ENCODE measurements around the gene SIRT2. TPM values are rescaled to one million over a fixed set of nuclear protein-coding genes. Genes with fewer than 3 reads are reported as not detected.

The SIRT2 gene
- total RNA-seq, 5 donors from 2014 or later (not counting 1 experiment from before 2014, with no cell fraction given), result 50.7 to 67.6 (median 55.6) TPM

DNA sequence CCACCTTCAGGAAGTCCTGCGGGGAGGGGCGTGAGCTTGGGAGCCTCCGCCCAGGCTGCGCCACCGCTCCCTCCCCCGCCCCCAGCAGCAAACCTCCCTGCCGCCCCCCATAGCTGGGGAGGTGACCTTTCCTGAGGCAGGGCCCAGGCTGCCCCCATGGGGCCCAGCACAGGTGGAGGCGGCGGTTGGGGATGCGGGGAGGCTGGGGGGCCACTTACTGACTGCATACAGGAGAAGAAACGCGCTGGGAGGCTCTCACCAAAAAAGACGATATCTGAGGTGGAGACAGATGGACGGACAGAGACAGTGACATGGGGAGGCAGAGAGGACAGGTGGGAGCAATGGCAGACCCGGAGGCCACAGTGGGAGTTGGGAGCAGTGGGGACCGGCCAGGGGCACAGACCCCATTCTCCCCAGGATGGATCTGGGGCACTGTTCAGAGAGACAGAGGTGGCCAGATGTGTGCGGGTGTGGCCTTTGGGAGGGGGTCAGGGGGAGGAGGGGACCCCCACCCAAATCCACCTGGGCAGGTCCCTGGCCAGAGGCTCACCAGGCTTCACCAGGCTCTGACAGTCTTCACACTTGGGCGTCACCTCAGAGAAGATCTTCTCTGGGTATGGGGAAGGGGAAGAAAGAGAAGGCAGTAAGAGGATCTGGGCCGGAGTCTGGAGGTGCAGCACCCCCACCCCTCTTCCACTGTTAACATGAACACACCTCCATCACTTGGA, 18.4 kb downstream of the SIRT2 start:
- no peak for DNase-seq
- WGBS (ENCODE audit: insufficient coverage), result 94% methylated on average over 15 of the region's 19 CpGs
- Histone ChIP-seq H3K36me3 (ENCODE audit: control insufficient read depth in 2 of 2, extremely low read depth in 1 of 2, insufficient read depth in 1 of 2, low read length in 1 of 2) (peaks cover 2 to 23% of the 10 kb centered on the region in 2 donors), H3K9me3 (no peaks in the 10 kb centered on the region), H3K27ac (ENCODE audit: low read length) (peak overlapping the region; percentile 94), H3K4me1 (ENCODE audit: control insufficient read depth in 1 of 2, extremely low read depth in 1 of 2, insufficient read depth in 2 of 2, low read length in 2 of 2) (peaks cover 7 to 49% of the 10 kb centered on the region in 2 experiments), H3K4me3 (ENCODE audit: control insufficient read depth in 1 of 2, extremely low read depth in 1 of 2, low read length in 1 of 2) (no peak overlapping the region), H3K27me3 (replicated peaks in 1 of 2; ENCODE audit: control insufficient read depth in 2 of 2, extremely low read depth in 1 of 2, insufficient read depth in 2 of 2, low read length in 1 of 2) (no peaks in the 10 kb centered on the region)
- ATAC-seq (replicated peaks in 1 of 4), result no peak
- no peaks in the 10 kb centered on the region for H3K27me3 Mint-ChIP-seq
- no peaks in the 10 kb centered on the region for H3K9me3 Mint-ChIP-seq
- peak overlapping the region; percentile 76 to 84 for H3K27ac Mint-ChIP-seq
- H3K4me3 Mint-ChIP-seq, result no peak overlapping the region
- ChIA-PET POLR2A (no interaction called here), CTCF (interaction anchor here in 1 of 2 donors (1.0 kb wide), 1 partner anchor 478 kb away, joined by 3 read pairs; the partner anchor contains the start of gene FAM98C)
- peaks cover 11% of the 10 kb centered on the region for H3K36me3 Mint-ChIP-seq
- peaks cover 26 to 45% (median 36%) of the 10 kb centered on the region in 3 donors for H3K4me1 Mint-ChIP-seq

DNA sequence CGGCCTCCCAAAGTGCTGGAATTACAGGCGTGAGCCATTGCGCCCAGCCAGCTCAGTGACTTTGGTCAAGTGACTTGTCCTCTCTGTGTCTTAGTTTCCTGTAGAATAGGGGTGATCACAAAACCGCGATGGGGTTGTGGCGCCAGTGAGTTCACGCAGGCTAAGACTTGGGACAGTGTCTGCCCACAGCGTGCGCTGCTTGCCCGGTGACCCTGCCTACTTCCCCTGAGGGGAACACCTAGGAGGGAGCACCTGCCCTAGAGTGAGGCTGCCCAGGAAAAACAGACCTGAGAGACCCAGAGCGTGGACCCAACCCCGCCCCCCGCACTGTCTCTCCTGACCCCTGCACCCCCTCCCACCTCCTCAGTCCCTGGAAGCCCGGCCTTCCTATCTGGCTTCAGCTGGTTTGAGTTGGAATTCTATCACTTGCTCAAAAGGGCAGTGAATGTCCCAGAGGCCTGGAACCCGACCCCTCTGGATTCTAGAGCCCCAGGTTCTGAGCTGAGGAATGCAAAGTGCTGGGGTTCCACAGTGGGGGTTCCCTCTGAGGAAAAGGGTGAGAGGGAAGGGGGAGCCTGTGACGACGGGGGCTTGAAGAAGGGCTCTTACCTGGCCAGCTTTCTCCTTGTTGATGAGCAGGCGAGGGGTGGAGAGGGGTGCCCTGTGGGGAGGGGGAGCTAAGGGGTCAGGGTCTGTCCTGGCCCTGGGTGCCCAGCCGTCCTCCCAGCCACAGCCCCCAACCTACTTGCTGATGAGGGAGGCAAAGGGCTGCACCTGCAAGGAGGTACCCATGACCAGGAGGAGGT, 19.1 kb downstream of the SIRT2 start:
- H3K36me3 ChIP-seq (ENCODE audit: control insufficient read depth in 2 of 2, extremely low read depth in 1 of 2, insufficient read depth in 1 of 2, low read length in 1 of 2), result peaks cover 3 to 26% of the 10 kb centered on the region in 2 donors
- Mint-ChIP-seq H3K9me3 (no peaks in the 10 kb centered on the region), H3K36me3 (peaks cover 11% of the 10 kb centered on the region), H3K27me3 (no peaks in the 10 kb centered on the region), H3K4me3 (peak overlapping the region in 2 of 3 donors; percentile 37 to 46), H3K27ac (peak overlapping the region; percentile 84 to 98), H3K4me1 (peaks cover 32 to 46% (median 36%) of the 10 kb centered on the region in 3 donors)
- 97% methylated on average over 18 of the region's 19 CpGs for whole genome bisulfite sequencing (ENCODE audit: insufficient coverage)
- H3K27me3 ChIP-seq (replicated peaks in 1 of 2; ENCODE audit: control insufficient read depth in 2 of 2, extremely low read depth in 1 of 2, insufficient read depth in 2 of 2, low read length in 1 of 2), result no peaks in the 10 kb centered on the region
- H3K27ac ChIP-seq (ENCODE audit: low read length), result peak overlapping the region; percentile 94
- H3K4me3 ChIP-seq (ENCODE audit: control insufficient read depth in 1 of 2, extremely low read depth in 1 of 2, low read length in 1 of 2), result no peak overlapping the region
- ATAC-seq (replicated peaks in 1 of 4), result no peak
- no peak for DNase-seq
- ChIA-PET POLR2A (no interaction called here), CTCF (interaction anchor here (0.6 to 1.0 kb wide), 2 partner anchors 478 to 615 kb away, joined by 3 to 6 read pairs; partner anchors contain the start of gene FAM98C (in 1 of the 2))
- no peaks in the 10 kb centered on the region for H3K9me3 ChIP-seq
- peaks cover 7 to 49% of the 10 kb centered on the region in 2 experiments for H3K4me1 ChIP-seq (ENCODE audit: control insufficient read depth in 1 of 2, extremely low read depth in 1 of 2, insufficient read depth in 2 of 2, low read length in 2 of 2)

DNA sequence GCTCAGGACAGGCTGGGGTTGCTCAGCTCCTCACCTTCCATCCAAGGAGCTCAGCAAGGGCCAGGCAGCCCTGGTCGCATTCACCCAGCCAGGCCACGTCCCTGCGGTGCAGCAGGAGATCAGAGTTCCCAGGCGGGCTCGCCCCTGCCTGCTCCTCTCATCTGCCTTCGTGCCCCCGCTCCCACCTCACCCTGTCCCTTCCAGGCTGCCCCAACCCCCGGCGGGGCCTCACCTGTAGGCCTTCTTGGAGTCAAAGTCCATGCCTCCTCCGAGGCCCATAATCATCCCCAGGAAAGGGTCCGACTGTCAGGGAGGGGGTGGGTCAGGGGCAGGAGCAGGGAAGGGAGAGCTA, 20.0 kb downstream of the SIRT2 start:
- ChIA-PET POLR2A (interaction anchor here (0.6 kb wide), 2 partner anchors 47 to 80 kb away, joined by 3 read pairs; no protein-coding TSS in a partner anchor), CTCF (interaction anchor here (0.6 to 0.7 kb wide), 3 partner anchors 37 to 616 kb away, joined by 4 to 6 read pairs (median 5); no protein-coding TSS in a partner anchor)
- no peak overlapping the region for H3K4me3 ChIP-seq (ENCODE audit: control insufficient read depth in 1 of 2, extremely low read depth in 1 of 2, low read length in 1 of 2)
- no peaks in the 10 kb centered on the region for H3K9me3 ChIP-seq
- ATAC-seq (replicated peaks in 1 of 4) (no peak), DNase-seq (no peak)
- peaks cover 11% of the 10 kb centered on the region for H3K36me3 Mint-ChIP-seq
- no peaks in the 10 kb centered on the region for H3K27me3 ChIP-seq (replicated peaks in 1 of 2; ENCODE audit: control insufficient read depth in 2 of 2, extremely low read depth in 1 of 2, insufficient read depth in 2 of 2, low read length in 1 of 2)
- H3K4me1 ChIP-seq (ENCODE audit: control insufficient read depth in 1 of 2, extremely low read depth in 1 of 2, insufficient read depth in 2 of 2, low read length in 2 of 2), result peaks cover 7 to 49% of the 10 kb centered on the region in 2 experiments
- H3K9me3 Mint-ChIP-seq, result no peaks in the 10 kb centered on the region
- H3K27ac Mint-ChIP-seq, result peak overlapping the region; percentile 98 to 99
- H3K4me1 Mint-ChIP-seq, result peaks cover 32 to 46% (median 36%) of the 10 kb centered on the region in 3 donors
- H3K27ac ChIP-seq (ENCODE audit: low read length), result peak overlapping the region; percentile 94
- H3K4me3 Mint-ChIP-seq, result peak overlapping the region in 1 of 3 donors; percentile 46
- peaks cover 3 to 28% of the 10 kb centered on the region in 2 donors for H3K36me3 ChIP-seq (ENCODE audit: control insufficient read depth in 2 of 2, extremely low read depth in 1 of 2, insufficient read depth in 1 of 2, low read length in 1 of 2)
- 100% methylated on average over 1 of the region's 11 CpGs for WGBS (ENCODE audit: insufficient coverage)
- no peaks in the 10 kb centered on the region for H3K27me3 Mint-ChIP-seq

DNA sequence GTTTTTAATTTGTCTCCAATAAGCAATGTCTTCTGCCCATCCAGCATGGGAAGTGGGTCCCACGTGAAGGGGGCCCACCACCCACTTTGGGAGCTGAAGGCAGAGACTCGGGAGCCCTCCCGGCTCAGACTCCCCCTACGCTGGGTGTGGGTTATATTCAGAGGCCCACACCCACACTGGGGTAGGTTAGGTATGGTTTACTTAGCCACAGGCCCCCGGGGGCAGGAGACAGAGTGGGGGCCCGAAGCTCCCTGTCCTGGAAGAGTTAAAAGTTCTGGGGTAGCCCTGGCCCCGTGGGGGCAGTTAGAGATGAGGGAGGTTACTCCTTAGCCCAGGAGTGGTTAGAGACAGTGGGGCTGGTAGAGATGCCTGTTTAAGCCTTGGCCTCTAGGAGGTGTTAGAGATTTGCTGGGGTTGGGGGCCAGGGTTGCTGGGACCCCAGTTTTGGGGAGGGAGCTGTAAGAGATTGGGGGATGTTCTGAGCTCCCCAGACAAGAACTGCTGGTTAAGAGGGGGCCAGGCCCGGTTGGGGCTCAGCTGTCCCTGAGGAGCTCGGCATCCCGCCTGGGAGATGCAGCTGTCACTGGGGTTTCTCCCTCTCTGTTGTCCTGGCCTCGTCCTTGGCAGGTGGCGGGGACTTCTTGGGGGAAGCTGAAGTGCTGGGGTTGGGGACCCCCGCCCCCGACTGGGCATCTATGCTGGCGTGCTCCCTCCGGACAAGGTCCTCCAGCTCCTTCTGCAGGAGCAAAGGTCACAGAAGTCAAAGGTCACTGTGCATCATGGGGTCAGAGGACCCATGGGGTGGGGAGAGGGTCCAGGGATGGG, 20.6 kb downstream of the SIRT2 start:
- H3K36me3 Mint-ChIP-seq, result peaks cover 14% of the 10 kb centered on the region
- CTCF ChIA-PET, result interaction anchor here in 1 of 2 donors (0.6 to 1.7 kb wide), 4 partner anchors 9 to 325 kb away, joined by 3 to 5 read pairs (median 4); no protein-coding TSS in a partner anchor
- Histone ChIP-seq H3K27me3 (replicated peaks in 1 of 2; ENCODE audit: control insufficient read depth in 2 of 2, extremely low read depth in 1 of 2, insufficient read depth in 2 of 2, low read length in 1 of 2) (no peaks in the 10 kb centered on the region), H3K4me1 (ENCODE audit: control insufficient read depth in 1 of 2, extremely low read depth in 1 of 2, insufficient read depth in 2 of 2, low read length in 2 of 2) (peaks cover 7 to 49% of the 10 kb centered on the region in 2 experiments), H3K27ac (ENCODE audit: low read length) (peak overlapping the region; percentile 94), H3K4me3 (ENCODE audit: control insufficient read depth in 1 of 2, extremely low read depth in 1 of 2, low read length in 1 of 2) (peak overlapping the region; percentile 52), H3K36me3 (ENCODE audit: control insufficient read depth in 2 of 2, extremely low read depth in 1 of 2, insufficient read depth in 1 of 2, low read length in 1 of 2) (peaks cover 3 to 30% of the 10 kb centered on the region in 2 donors), H3K9me3 (no peaks in the 10 kb centered on the region)
- POLR2A ChIA-PET, result interaction anchor here (0.5 to 0.7 kb wide), 5 partner anchors 21 to 195 kb away, joined by 3 to 4 read pairs (median 3); partner anchors contain the start of genes NFKBIB (in 1 of the 2) and SIRT2 (in 1 of the 2)
- ATAC-seq (replicated peaks in 1 of 4), result peak; percentile 19 to 34 (median 22)
- peaks cover 32 to 47% (median 36%) of the 10 kb centered on the region in 3 donors for H3K4me1 Mint-ChIP-seq
- DNase-seq, result peak in 2 of 35 experiments; percentile 16 to 21
- no peaks in the 10 kb centered on the region for H3K9me3 Mint-ChIP-seq
- H3K27ac Mint-ChIP-seq, result peak overlapping the region; percentile 98 to 99
- H3K27me3 Mint-ChIP-seq, result no peaks in the 10 kb centered on the region
- WGBS (ENCODE audit: insufficient coverage), result 93% methylated on average over 10 of the region's 16 CpGs
- H3K4me3 Mint-ChIP-seq, result peak overlapping the region; percentile 86 to 87 (median 87)

DNA sequence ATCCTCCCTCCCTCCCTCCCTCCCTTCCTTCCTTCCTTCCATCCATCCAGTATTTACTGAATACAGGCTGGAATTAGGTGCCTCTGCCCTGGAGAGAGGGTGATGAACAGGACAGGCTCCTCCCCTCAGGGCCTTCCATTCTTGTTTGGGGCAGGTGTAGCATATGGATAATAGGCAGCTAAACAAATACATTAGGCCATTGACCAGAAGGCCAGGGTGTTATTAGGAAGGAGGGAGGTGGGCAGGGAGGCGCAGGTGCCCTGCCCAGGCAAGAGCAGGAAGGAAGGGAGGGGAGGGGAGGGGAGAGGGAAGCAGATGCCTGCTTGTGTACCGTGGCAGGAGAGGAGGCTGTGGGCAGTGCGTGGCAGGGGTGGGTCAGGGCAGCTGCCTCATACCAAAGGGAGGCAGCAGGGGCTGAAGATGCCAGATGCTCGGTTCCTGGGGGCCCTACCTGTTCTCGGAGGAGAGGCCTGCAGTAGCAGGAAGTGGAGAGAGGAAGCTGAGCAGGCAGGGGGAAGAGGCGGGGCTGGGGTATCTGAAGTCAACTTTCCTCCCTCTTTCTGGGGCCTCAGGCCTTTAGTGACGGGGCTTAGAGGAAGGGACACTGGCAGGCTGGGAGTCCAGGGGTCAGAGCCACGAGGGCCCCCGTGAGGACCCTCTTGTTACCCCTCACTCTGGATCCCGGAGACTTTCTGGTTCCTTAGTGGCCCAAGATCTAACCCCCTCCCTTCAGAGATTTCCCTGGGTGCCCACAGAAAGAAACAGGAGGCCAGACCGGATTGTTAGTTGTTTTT, 21.4 kb downstream of the SIRT2 start, which contains the start of gene RINL:
Gene RINL (minus strand): TSS at position 495 of the 794 bp plus-strand sequence. CDS start 1,533 bp downstream, outside the sequence.
- H3K27me3 ChIP-seq (replicated peaks in 1 of 2; ENCODE audit: control insufficient read depth in 2 of 2, extremely low read depth in 1 of 2, insufficient read depth in 2 of 2, low read length in 1 of 2), result no peaks in the 10 kb centered on the region
- H3K4me1 ChIP-seq (ENCODE audit: control insufficient read depth in 1 of 2, extremely low read depth in 1 of 2, insufficient read depth in 2 of 2, low read length in 2 of 2), result peaks cover 7 to 49% of the 10 kb centered on the region in 2 experiments
- POLR2A ChIA-PET, result interaction anchor here in 1 of 2 donors (0.5 to 0.8 kb wide), 5 partner anchors 21 to 464 kb away, joined by 3 to 6 read pairs (median 3); partner anchors contain the start of genes NFKBIB, SAMD4B and SIRT2
- Mint-ChIP-seq H3K36me3 (peaks cover 14% of the 10 kb centered on the region), H3K4me3 (peak within 1 kb of the TSS; percentile 86 to 87 (median 87)), H3K9me3 (no peaks in the 10 kb centered on the region), H3K27me3 (no peaks in the 10 kb centered on the region), H3K4me1 (peaks cover 36 to 48% (median 39%) of the 10 kb centered on the region in 3 donors), H3K27ac (peak within 1 kb of the TSS; percentile 98 to 99)
- DNase-seq (peak; percentile 53 to 81 (median 70)), ATAC-seq (replicated peaks in 1 of 4) (peak; percentile 92 to 97 (median 96))
- no peaks in the 10 kb centered on the region for H3K9me3 ChIP-seq
- H3K36me3 ChIP-seq (ENCODE audit: control insufficient read depth in 2 of 2, extremely low read depth in 1 of 2, insufficient read depth in 1 of 2, low read length in 1 of 2), result peaks cover 3 to 32% of the 10 kb centered on the region in 2 donors
- CTCF ChIA-PET, result interaction anchor here in 1 of 2 donors (0.6 to 1.7 kb wide), 3 partner anchors 9 to 230 kb away, joined by 3 to 9 read pairs (median 4); partner anchors contain the start of gene ACTN4
- H3K27ac ChIP-seq (ENCODE audit: low read length), result peak within 1 kb of the TSS; percentile 94
- WGBS (ENCODE audit: insufficient coverage), result 0% methylated on average over 8 of the region's 11 CpGs
- H3K4me3 ChIP-seq (ENCODE audit: control insufficient read depth in 1 of 2, extremely low read depth in 1 of 2, low read length in 1 of 2), result peak within 1 kb of the TSS; percentile 52

All from T-cell (primary cell).